Calu3 (cell line): ENCODE measurements around the gene SEMA5A. TPM values are rescaled to one million over a fixed set of nuclear protein-coding genes. Genes with fewer than 3 reads are reported as not detected.

Source experiments
- BruUV-seq: library from RNA; stranded (reverse); fragments of 400-500 nt; replicated peaks from 2 replicates; lab custom pipeline; 2021; lab: Mats Ljungman, UMichigan
- CTCF ChIA-PET: fragments of 300-600 bp; sonication (Branson Sonifier 250); formaldehyde crosslinking; loops from one replicate; lab custom pipeline; 2022; ENCODE audit warnings: antibody characterized with exemption; lab: Charles Lee
- DNase-seq: peaks from one replicate; pipeline ENCODE4 v3.0.0; 2022
- H3K27ac Mint-ChIP-seq: one replicate; pipeline ENCODE4 v1.8.0; 2022; ENCODE audit warnings: mixed read lengths; ENCODE audit not compliant: unreplicated experiment
- H3K27me3 Mint-ChIP-seq: one replicate; pipeline ENCODE4 v1.8.0; 2022; ENCODE audit warnings: mixed read lengths; ENCODE audit not compliant: unreplicated experiment
- H3K36me3 Mint-ChIP-seq: one replicate; pipeline ENCODE4 v1.8.0; 2022; ENCODE audit warnings: mild to moderate bottlenecking, moderate library complexity, mixed read lengths; ENCODE audit not compliant: insufficient read depth, unreplicated experiment
- H3K4me1 Mint-ChIP-seq: one replicate; pipeline ENCODE4 v1.8.0; 2022; ENCODE audit warnings: mild to moderate bottlenecking, low read depth, mixed read lengths; ENCODE audit not compliant: unreplicated experiment
- H3K4me3 Mint-ChIP-seq: one replicate; pipeline ENCODE4 v1.8.0; 2022; ENCODE audit warnings: mild to moderate bottlenecking, low read depth, moderate library complexity, mixed read lengths; ENCODE audit not compliant: unreplicated experiment
- H3K9me3 Mint-ChIP-seq: one replicate; pipeline ENCODE4 v1.8.0; 2022; ENCODE audit warnings: low read depth, mixed read lengths; ENCODE audit not compliant: unreplicated experiment
- CTCF ChIP-seq: fragments of 200-600 bp; IDR thresholded peaks from one replicate; pipeline ENCODE4 v1.8.0; 2022; ENCODE audit warnings: antibody characterized with exemption; ENCODE audit not compliant: unreplicated experiment
- intact Hi-C: fragments of 100-400 bp; cut with micrococcal nuclease; formaldehyde crosslinking; loops from one replicate; pipeline ENCODE4 v1.10.0; 2022; ENCODE audit not compliant: unreplicated experiment
- total RNA-seq: library from RNA; stranded (reverse); gene quantifications from 2 replicates; pipeline ENCODE4 v1.2.3, GENCODE V29; 2022

SEMA5A gene
- total RNA-seq, 1 experiment from 2014 or later: 0.52 TPM

- intact Hi-C loops: no loop called here
- Mint-ChIP-seq H3K27ac (no peak overlapping the region), H3K36me3 (no peaks in the 10 kb centered on the region), H3K27me3 (no peaks in the 10 kb centered on the region), H3K4me3 (no peak overlapping the region), H3K9me3 (peaks cover 18% of the 10 kb centered on the region), H3K4me1 (no peaks in the 10 kb centered on the region)
- no peak for TF ChIP-seq CTCF
- CTCF ChIA-PET: no interaction called here
- no peak for DNase-seq
- BruUV-seq: no TSS peak
These were observed 104.3 kb downstream of the SEMA5A start for GRCh38 chr5:9441610-9442009.

GRCh38 chr5:9440517-9440916, 105.4 kb downstream of the SEMA5A start:
- no peak overlapping the region for H3K27ac Mint-ChIP-seq
- no peak overlapping the region for H3K4me3 Mint-ChIP-seq
- H3K36me3 Mint-ChIP-seq: no peaks in the 10 kb centered on the region
- no peaks in the 10 kb centered on the region for H3K27me3 Mint-ChIP-seq
- H3K9me3 Mint-ChIP-seq: peaks cover 20% of the 10 kb centered on the region
- no TSS peak for BruUV-seq
- CTCF ChIA-PET: no interaction called here
- H3K4me1 Mint-ChIP-seq: no peaks in the 10 kb centered on the region
- intact Hi-C loops: no loop called here
- TF ChIP-seq CTCF: no peak
- DNase-seq: no peak

- no peak overlapping the region for H3K4me3 Mint-ChIP-seq
- no peaks in the 10 kb centered on the region for H3K36me3 Mint-ChIP-seq
- H3K9me3 Mint-ChIP-seq: peaks cover 19% of the 10 kb centered on the region
- H3K27ac Mint-ChIP-seq: no peak overlapping the region
- intact Hi-C loops: no loop called here
- CTCF ChIA-PET: no interaction called here
- no peaks in the 10 kb centered on the region for H3K27me3 Mint-ChIP-seq
- no peak for DNase-seq
- BruUV-seq: no TSS peak
- H3K4me1 Mint-ChIP-seq: no peaks in the 10 kb centered on the region
- TF ChIP-seq CTCF: no peak
These were observed 106.2 kb downstream of the SEMA5A start for GRCh38 chr5:9439531-9440292.

GRCh38 chr5:9438596-9439354, 107.1 kb downstream of the SEMA5A start:
- intact Hi-C loops: no loop called here
- Mint-ChIP-seq H3K4me3 (no peak overlapping the region), H3K4me1 (no peaks in the 10 kb centered on the region), H3K36me3 (no peaks in the 10 kb centered on the region), H3K27me3 (no peaks in the 10 kb centered on the region), H3K27ac (no peak overlapping the region), H3K9me3 (peaks cover 15% of the 10 kb centered on the region)
- CTCF ChIA-PET: no interaction called here
- DNase-seq: no peak
- BruUV-seq: no TSS peak
- TF ChIP-seq CTCF: no peak
